ENCODE results near the gene HSD17B4.
A peak's percentile ranks its signal among the peaks of the same experiment; 100 is the strongest.
"Not testable (repeated sequence)": the region's sequence is repeated elsewhere in the genome, so short reads cannot be mapped to it uniquely, and the experiment has no call there.

HSD17B4 gene

DNA sequence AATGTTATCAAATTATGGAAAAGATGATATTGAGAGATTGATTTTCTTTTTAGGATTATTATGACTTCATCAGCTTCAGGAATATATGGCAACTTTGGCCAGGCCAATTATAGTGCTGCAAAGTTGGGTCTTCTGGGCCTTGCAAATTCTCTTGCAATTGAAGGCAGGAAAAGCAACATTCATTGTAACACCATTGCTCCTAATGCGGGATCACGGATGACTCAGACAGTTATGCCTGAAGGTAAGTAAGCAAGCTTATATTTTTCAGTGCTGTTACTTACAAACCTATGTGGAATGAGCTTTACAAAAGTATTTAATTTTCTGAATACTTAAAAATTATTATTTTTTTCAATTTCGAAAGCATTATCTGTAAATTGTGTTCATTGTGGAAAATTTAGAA lies 26.5 kb downstream of the HSD17B4 start:
- no peak for DNase-seq (ENCODE audit: low read depth in 1 of 2, low spot score in 1 of 2)

- not testable (repeated sequence) for DNase-seq (ENCODE audit: low read depth in 1 of 2, low spot score in 1 of 2)
These were observed 28.3 kb downstream of the HSD17B4 start for GRCh38 chr5:119480629-119481028.

- DNase-seq (ENCODE audit: low read depth in 1 of 2, low spot score in 1 of 2): no peak
These were observed 30.9 kb downstream of the HSD17B4 start for GRCh38 chr5:119483155-119483554.

GRCh38 chr5:119484884-119485283 lies 32.6 kb downstream of the HSD17B4 start:
- DNase-seq (ENCODE audit: low read depth in 1 of 2, low spot score in 1 of 2): no peak

GRCh38 chr5:119501671-119502179 lies 49.4 kb downstream of the HSD17B4 start:
- no peak for DNase-seq (ENCODE audit: low read depth in 1 of 2, low spot score in 1 of 2)

DNA sequence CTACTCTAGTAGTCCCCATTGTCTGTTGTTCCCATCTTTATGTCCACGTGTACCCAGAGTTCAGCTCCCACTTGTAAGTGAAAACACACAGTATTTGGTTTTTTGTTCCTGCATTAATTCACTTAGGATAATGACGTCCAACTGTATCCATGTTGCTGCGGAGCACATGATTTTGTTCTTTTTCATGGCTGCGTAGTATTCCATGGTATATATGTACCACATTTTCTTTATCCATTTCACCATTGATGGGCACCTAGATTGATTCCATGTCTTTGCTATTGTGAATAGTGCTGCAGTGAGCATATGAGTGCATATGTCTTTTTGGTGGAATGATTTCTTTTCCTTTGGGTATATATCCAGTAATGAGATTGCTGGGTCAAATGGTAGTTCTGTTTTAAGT lies 51.6 kb downstream of the HSD17B4 start:
- DNase-seq (ENCODE audit: low read depth in 1 of 2, low spot score in 1 of 2): not testable (repeated sequence)

DNA sequence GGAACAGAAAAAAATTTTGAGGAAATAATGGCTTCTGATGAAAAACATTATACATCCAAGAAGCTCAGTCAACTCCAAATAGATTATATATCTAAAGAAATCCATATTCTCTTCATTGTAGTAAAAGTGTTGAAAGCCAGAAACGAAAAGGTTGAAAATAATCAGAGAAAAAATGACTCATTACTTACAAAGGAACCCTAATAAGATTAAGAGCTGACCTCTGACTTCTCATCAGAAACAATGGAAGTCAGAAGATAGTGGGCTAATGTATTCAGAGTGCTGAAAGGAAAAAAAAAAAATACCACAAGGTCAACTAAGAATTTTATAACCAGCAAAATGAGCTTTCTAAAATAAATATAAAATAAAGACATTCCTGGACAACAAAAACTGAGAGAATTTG lies 60.0 kb downstream of the HSD17B4 start:
- no peak for DNase-seq (ENCODE audit: low read depth in 1 of 2, low spot score in 1 of 2)

GRCh38 chr5:119515192-119515591 lies 62.9 kb downstream of the HSD17B4 start:
- no peak for DNase-seq (ENCODE audit: low read depth in 1 of 2, low spot score in 1 of 2)

- not testable (repeated sequence) for DNase-seq (ENCODE audit: low read depth in 1 of 2, low spot score in 1 of 2)
These were observed 64.8 kb downstream of the HSD17B4 start for GRCh38 chr5:119517115-119517514.

DNA sequence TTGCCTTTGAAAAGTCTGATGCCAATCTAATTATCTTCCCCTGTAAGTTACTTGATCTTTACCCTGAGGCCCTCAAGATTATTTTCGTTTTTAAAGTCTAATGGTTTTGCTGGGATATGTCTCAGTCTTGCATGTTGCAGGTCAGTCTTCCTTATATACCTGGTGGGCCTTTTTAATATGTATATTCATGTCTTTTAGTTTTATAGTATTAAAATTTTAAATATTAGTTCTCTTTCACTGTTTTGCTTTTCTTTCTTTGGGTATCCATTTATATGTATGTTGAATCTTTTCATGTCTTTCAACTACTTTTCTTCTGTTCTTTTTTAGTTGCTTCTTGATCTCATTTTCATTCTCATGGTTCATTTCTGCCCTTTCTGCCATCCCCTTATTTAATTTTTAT lies 68.9 kb downstream of the HSD17B4 start:
- no peak for DNase-seq (ENCODE audit: low read depth in 1 of 2, low spot score in 1 of 2)

GRCh38 chr5:119522841-119523240 lies 70.5 kb downstream of the HSD17B4 start:
- DNase-seq (ENCODE audit: low read depth in 1 of 2, low spot score in 1 of 2): no peak

DNA sequence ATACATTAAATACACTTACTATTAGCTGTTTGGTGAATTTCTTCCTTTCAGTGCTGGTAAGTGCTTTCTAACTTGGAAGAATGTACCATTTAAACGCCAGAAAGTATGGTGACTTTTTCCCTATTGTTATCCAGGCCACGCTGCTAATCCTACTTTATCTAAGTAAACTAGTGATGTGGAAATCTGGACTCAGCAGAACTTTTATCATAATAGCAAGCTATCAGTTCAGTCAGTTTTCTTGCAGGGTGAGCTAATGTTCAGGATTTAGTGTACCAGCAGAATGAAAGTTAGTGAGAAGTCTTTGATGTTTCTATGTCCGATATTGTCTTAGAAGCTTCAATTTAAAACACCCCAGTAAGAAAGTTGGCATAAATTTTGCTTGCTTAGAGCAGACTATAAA lies 72.2 kb downstream of the HSD17B4 start:
- no peak for DNase-seq (ENCODE audit: low read depth in 1 of 2, low spot score in 1 of 2)

GRCh38 chr5:119527351-119527750 lies 75.1 kb downstream of the HSD17B4 start:
- no peak for DNase-seq (ENCODE audit: low read depth in 1 of 2, low spot score in 1 of 2)

GRCh38 chr5:119529811-119530210 lies 77.5 kb downstream of the HSD17B4 start:
- no peak for DNase-seq (ENCODE audit: low read depth in 1 of 2, low spot score in 1 of 2)

GRCh38 chr5:119532637-119533036 lies 80.3 kb downstream of the HSD17B4 start:
- no peak for DNase-seq (ENCODE audit: low read depth in 1 of 2, low spot score in 1 of 2)

DNA sequence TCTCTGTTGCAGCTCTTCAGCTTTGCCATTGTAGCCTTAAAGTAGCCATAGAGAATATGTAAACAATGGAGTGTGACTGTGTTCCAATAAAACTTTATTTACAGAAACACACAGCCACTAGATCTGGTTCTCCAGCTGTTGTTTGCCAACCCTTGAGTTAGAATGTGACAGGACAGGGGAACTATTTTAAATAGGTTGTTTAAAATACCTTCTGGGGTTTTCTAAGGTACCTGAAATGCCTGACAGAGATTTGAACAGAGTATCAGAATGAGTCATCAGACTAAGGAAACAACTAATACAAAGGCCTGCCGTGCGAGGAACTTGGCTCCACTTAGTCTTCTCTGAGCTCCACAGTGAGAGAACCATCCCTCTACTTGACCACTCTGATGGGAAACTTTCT lies 85.4 kb downstream of the HSD17B4 start:
- DNase-seq (ENCODE audit: low read depth in 1 of 2, low spot score in 1 of 2): no peak

DNA sequence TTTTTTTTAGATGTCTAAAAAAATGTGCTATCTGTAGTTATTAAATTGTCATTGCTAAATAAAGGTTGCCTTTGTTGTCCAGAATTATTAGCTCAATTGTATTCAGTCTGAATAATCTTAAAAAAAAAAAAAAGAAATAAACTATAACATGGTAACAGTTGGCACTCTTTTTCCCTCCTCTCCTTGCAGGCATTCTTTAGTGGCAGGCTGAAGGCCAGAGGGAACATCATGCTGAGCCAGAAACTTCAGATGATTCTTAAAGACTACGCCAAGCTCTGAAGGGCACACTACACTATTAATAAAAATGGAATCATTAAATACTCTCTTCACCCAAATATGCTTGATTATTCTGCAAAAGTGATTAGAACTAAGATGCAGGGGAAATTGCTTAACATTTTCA lies 89.4 kb downstream of the HSD17B4 start:
- DNase-seq (ENCODE audit: low read depth in 1 of 2, low spot score in 1 of 2): no peak

GRCh38 chr5:119551819-119552218 lies 99.5 kb downstream of the HSD17B4 start:
- no peak for DNase-seq (ENCODE audit: low read depth in 1 of 2, low spot score in 1 of 2)

DNA sequence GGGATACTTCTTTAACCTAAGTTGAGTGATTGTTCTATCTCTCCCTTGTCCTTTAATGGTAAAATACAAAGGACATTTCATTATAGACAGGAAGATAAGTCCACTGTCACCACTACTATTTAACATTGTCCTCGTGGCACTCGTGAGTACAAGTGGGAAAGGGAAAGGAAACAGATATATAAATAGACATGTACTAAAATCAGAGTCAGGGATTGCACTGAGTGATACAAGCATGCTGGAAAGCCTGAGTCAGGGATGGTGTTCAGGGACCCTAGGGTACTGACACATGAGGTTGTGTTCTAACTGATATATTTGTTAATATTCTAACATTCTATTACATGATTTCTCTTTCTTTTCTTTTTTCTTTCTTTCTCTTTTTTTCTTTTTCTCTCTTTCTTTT lies 102.3 kb downstream of the HSD17B4 start:
- DNase-seq (ENCODE audit: low read depth in 1 of 2, low spot score in 1 of 2): no peak

DNA sequence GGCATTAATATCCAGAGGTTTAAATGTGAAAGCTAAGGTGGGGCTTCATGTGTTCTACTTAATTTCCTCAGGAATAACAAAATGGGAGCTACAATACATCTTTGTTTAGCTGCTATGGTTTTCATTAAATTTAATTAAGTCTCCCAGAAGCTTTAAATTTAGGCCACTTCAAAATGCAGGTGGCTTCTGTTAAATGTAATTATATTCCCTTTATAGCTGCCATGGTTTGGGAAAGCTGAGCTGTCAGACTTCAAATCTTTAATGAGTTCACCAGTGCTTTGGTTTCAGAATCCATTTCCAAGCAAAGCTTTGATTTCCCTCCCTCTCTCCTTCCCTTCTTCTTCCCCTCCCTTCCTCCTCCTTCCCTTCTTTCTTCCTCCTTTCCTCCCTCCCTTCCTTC lies 118.6 kb downstream of the HSD17B4 start:
- no peak for DNase-seq (ENCODE audit: low read depth in 1 of 2, low spot score in 1 of 2)

- DNase-seq (ENCODE audit: low read depth in 1 of 2, low spot score in 1 of 2): peak in 1 of 2 donors; percentile 3
These were observed 126.6 kb downstream of the HSD17B4 start for GRCh38 chr5:119578937-119579336.

GRCh38 chr5:119582987-119583386 lies 130.7 kb downstream of the HSD17B4 start:
- no peak for DNase-seq (ENCODE audit: low read depth in 1 of 2, low spot score in 1 of 2)

GRCh38 chr5:119583684-119584083 lies 131.4 kb downstream of the HSD17B4 start:
- DNase-seq (ENCODE audit: low read depth in 1 of 2, low spot score in 1 of 2): no peak

Data from activated CD4-positive, alpha-beta T cell treated with anti-CD3 and anti-CD28 coated beads, Interleukin-2, amount 50 U/mL, for 24 hours (primary cell).